ENCODE data around the gene POC1A.

Gene POC1A
- total RNA-seq = 1.4 to 14.8 (median 9.6) reads per million in 18 experiments

GRCh38 chr3:52154135-52155094 is at the start of gene POC1A:
POC1A (minus strand) TSS chr3:52154423; CDS start chr3:52154372, 51 bp downstream.
- DNase-seq = peak; percentile 99 to 100

- DNase-seq = no peak
These were observed 49.5 kb upstream of the POC1A start for GRCh38 chr3:52203701-52204100.

- peak; percentile 87 to 89 for DNase-seq
These were observed 48.3 kb upstream of the POC1A start for GRCh38 chr3:52202384-52203077.

GRCh38 chr3:52200981-52201679 is 46.9 kb upstream of the POC1A start:
- peak in 1 of 2 donors; percentile 40 for DNase-seq

- DNase-seq = no peak
These were observed 44.7 kb upstream of the POC1A start for GRCh38 chr3:52198643-52199608.

- peak; percentile 95 to 98 for DNase-seq
These were observed 43.8 kb upstream of the POC1A start, which contains the start of gene ALAS1 for GRCh38 chr3:52197842-52198625. ALAS1 (plus strand) TSS chr3:52198160; CDS start chr3:52199242, 1,082 bp downstream.

- DNase-seq = no peak
These were observed 43.2 kb upstream of the POC1A start for GRCh38 chr3:52197499-52197841.

GRCh38 chr3:52196977-52197376 is 42.8 kb upstream of the POC1A start:
- DNase-seq = no peak

- peak; percentile 94 to 97 for DNase-seq
These were observed 41.7 kb upstream of the POC1A start for GRCh38 chr3:52195823-52196331.

GRCh38 chr3:52195291-52195597 is 41.0 kb upstream of the POC1A start:
- DNase-seq = no peak

- no peak for DNase-seq
These were observed 40.5 kb upstream of the POC1A start for GRCh38 chr3:52194485-52195290.

- no peak for DNase-seq
These were observed 38.8 kb upstream of the POC1A start for GRCh38 chr3:52193065-52193464.

- DNase-seq = no peak
These were observed 37.4 kb upstream of the POC1A start for GRCh38 chr3:52191663-52192062.

- peak; percentile 10 to 46 for DNase-seq
These were observed 36.3 kb upstream of the POC1A start for GRCh38 chr3:52190294-52191074.

- DNase-seq = peak; percentile 27 to 45
These were observed 34.3 kb upstream of the POC1A start for GRCh38 chr3:52188556-52188955.

- DNase-seq = no peak
These were observed 32.5 kb upstream of the POC1A start for GRCh38 chr3:52186729-52187128.

- peak; percentile 90 to 95 for DNase-seq
These were observed 31.6 kb upstream of the POC1A start for GRCh38 chr3:52185837-52186236.

GRCh38 chr3:52185311-52185710 is 31.1 kb upstream of the POC1A start:
- no peak for DNase-seq

GRCh38 chr3:52184690-52185089 is 30.5 kb upstream of the POC1A start:
- DNase-seq = no peak
